Measurements from ENCODE around the gene ETFB. TPM values are rescaled to one million over a fixed set of nuclear protein-coding genes. Genes with fewer than 3 reads are reported as not detected.
"Not testable (repeated sequence)": the region's sequence is repeated elsewhere in the genome, so short reads cannot be mapped to it uniquely, and the experiment has no call there.

The ETFB gene
- polyA plus RNA-seq, 1 of the 3 experiments (the other 2 are of a cell fraction), result 169 TPM

GRCh38 chr19:51402117-51402516 lies 35.9 kb upstream of the ETFB start:
- Histone ChIP-seq H3K9ac (no peak overlapping the region), H3K9me2 (no peaks in the 10 kb centered on the region), H3K27me3 (ENCODE audit: insufficient read depth) (no peaks in the 10 kb centered on the region), H2AFZ (ENCODE audit: low read depth) (no peak overlapping the region), H3K79me2 (ENCODE audit: insufficient read depth) (no peaks in the 10 kb centered on the region), H3F3A (replicated peaks; ENCODE audit: insufficient read depth) (no peaks in the 10 kb centered on the region), H3K4me3 (ENCODE audit: low read depth in 2 of 2, low read length in 1 of 2) (no peak overlapping the region), H3K4me2 (no peak overlapping the region), H4K20me1 (ENCODE audit: insufficient read depth) (no peaks in the 10 kb centered on the region), H3K9me3 (peaks cover 4% of the 10 kb centered on the region; the same call in 1 of the 2 replicates), H3K36me3 (replicated peaks in 1 of 2; ENCODE audit: control insufficient read depth in 1 of 2, insufficient read depth in 2 of 2, low read length in 1 of 2) (no peaks in the 10 kb centered on the region), H3K4me1 (ENCODE audit: control insufficient read depth in 1 of 2, insufficient read depth in 2 of 2, low read depth in 1 of 2, low read length in 1 of 2) (no peaks in the 10 kb centered on the region), H3K27ac (ENCODE audit: low read depth in 2 of 2, low read length in 1 of 2) (no peak overlapping the region)
- DNase-seq, result no peak
- TF ChIP-seq FOSL2 (IDR thresholded peaks at IDR 0.05; ENCODE audit: borderline replicate concordance, low read depth), result no peak
- TF ChIP-seq, protein P1, sequence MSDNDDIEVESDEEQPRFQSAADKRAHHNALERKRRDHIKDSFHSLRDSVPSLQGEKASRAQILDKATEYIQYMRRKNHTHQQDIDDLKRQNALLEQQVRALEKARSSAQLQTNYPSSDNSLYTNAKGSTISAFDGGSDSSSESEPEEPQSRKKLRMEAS (IDR thresholded peaks at IDR 0.05; ENCODE audit: low read depth), result no peak
- TF ChIP-seq, protein P2, sequence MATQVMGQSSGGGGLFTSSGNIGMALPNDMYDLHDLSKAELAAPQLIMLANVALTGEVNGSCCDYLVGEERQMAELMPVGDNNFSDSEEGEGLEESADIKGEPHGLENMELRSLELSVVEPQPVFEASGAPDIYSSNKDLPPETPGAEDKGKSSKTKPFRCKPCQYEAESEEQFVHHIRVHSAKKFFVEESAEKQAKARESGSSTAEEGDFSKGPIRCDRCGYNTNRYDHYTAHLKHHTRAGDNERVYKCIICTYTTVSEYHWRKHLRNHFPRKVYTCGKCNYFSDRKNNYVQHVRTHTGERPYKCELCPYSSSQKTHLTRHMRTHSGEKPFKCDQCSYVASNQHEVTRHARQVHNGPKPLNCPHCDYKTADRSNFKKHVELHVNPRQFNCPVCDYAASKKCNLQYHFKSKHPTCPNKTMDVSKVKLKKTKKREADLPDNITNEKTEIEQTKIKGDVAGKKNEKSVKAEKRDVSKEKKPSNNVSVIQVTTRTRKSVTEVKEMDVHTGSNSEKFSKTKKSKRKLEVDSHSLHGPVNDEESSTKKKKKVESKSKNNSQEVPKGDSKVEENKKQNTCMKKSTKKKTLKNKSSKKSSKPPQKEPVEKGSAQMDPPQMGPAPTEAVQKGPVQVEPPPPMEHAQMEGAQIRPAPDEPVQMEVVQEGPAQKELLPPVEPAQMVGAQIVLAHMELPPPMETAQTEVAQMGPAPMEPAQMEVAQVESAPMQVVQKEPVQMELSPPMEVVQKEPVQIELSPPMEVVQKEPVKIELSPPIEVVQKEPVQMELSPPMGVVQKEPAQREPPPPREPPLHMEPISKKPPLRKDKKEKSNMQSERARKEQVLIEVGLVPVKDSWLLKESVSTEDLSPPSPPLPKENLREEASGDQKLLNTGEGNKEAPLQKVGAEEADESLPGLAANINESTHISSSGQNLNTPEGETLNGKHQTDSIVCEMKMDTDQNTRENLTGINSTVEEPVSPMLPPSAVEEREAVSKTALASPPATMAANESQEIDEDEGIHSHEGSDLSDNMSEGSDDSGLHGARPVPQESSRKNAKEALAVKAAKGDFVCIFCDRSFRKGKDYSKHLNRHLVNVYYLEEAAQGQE (IDR thresholded peaks at IDR 0.05; ENCODE audit: low read depth, low read length), result no peak
- no peak for TF ChIP-seq FOXM1 (IDR thresholded peaks at IDR 0.05; ENCODE audit: low read depth)
- no peak for TF ChIP-seq EP300 (IDR thresholded peaks at IDR 0.05; ENCODE audit: borderline replicate concordance in 1 of 2, low read depth in 1 of 2, low read length in 1 of 2)
- TF ChIP-seq TEAD4 (IDR thresholded peaks at IDR 0.05; ENCODE audit: borderline replicate concordance, insufficient read depth), result no peak
- no peak for TF ChIP-seq GATA2 (CRISPR knock-in tag; IDR thresholded peaks at IDR 0.05)
- no peak for TF ChIP-seq MXI1 (IDR thresholded peaks at IDR 0.05; ENCODE audit: low read depth, low read length)
- TF ChIP-seq NRF1 (IDR thresholded peaks at IDR 0.05; ENCODE audit: low read depth, low read length), result no peak
- CTCF ChIA-PET, result interaction anchor here (1.4 to 2.6 kb wide), 2 partner anchors 19 to 63 kb away, joined by 3 to 9 read pairs; no protein-coding TSS in a partner anchor
- WGBS (ENCODE audit: low lambda C conversion rate), result 58% methylated on average over 9 of the region's 9 CpGs
- POLR2A ChIA-PET, result no interaction called here

DNA sequence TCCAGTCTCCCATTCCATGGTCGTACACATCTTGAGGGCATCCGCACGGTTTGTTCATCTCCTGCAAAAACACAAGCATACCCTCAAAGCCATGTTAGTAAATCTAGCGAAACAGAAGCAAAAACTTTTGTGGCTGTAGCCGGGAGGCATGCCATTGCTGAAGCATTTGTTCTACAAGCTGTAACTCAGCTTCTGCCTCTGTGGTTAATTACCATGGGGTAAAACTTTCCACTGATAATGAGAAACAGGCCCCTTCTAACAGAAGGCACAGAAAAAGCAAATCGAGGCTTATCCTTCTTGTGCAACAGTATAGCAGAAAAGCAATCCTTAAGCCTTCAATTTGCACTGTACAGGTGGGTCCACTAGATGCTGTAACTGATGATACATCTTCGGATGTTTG lies 33.7 kb upstream of the ETFB start:
- H3K9me3 ChIP-seq; H3K4me2 ChIP-seq; H3K36me3 ChIP-seq (replicated peaks in 1 of 2; ENCODE audit: control insufficient read depth in 1 of 2, insufficient read depth in 2 of 2, low read length in 1 of 2); H3K4me3 ChIP-seq (ENCODE audit: low read depth in 2 of 2, low read length in 1 of 2); H3K9ac ChIP-seq; POLR2A ChIA-PET; H3K79me2 ChIP-seq (ENCODE audit: insufficient read depth); H3K9me2 ChIP-seq; H3K27ac ChIP-seq (ENCODE audit: low read depth in 2 of 2, low read length in 1 of 2); H3K4me1 ChIP-seq (ENCODE audit: control insufficient read depth in 1 of 2, insufficient read depth in 2 of 2, low read depth in 1 of 2, low read length in 1 of 2); H3F3A ChIP-seq (replicated peaks; ENCODE audit: insufficient read depth); DNase-seq; H2AFZ ChIP-seq (ENCODE audit: low read depth); H4K20me1 ChIP-seq (ENCODE audit: insufficient read depth); H3K27me3 ChIP-seq (ENCODE audit: insufficient read depth): not testable (repeated sequence)
- CTCF ChIA-PET, result interaction anchor here (1.0 to 1.3 kb wide), 2 partner anchors 43 to 62 kb away, joined by 3 read pairs; no protein-coding TSS in a partner anchor
- 59% methylated on average over 7 of the region's 7 CpGs for WGBS (ENCODE audit: low lambda C conversion rate)
